Measurements from ENCODE around the gene PAMR1.

GRCh38 chr11:35459489-35459888, 65.9 kb downstream of the PAMR1 start:
- no peak for TF ChIP-seq CTCF (IDR thresholded peaks at IDR 0.05 in 4 of 5, conservative IDR thresholded peaks at IDR 0.05 in 1 of 5)
- no peak for TF ChIP-seq POLR2A (IDR thresholded peaks at IDR 0.05)
